NCI-H2029 treated with DMSO at 0.1 percent for 48 hours (cell line): ENCODE data around the gene DNMT3A.
A peak's percentile ranks its signal among the peaks of the same experiment; 100 is the strongest.

ENCODE experiments used
- DNase-seq: peaks from one replicate; lab custom pipeline; 2025; lab: John Stamatoyannopoulos, UW

DNMT3A gene

DNA sequence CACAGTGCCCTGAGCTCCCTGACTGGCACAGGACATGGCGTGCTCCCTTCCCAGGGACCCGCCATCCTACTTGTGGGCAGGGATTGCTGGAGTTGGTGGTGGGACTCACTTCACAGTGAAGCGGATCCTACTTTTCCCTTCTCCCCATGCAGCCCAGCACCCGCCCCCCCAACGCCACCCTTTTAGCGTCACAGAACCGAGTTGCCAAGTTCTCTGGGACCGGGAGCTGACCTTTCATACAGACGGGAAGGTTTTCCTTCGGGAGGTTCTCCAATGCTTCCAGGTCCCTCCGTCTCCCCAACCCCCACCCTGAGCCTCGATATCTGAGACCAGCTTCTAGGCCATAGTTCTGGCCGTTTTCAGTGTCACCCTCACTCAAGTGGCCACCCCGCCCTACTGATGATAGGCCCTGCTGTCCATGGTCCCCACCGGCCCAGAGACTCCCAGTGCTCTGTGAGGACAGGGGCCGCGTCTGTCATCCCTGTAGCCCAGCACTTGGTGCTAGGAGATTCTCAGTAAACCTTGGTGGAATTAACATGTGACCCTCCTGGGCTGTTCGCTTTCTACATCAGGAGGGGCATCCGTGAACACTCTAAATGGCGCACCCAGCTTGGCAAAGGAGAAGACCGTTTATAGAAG lies 1.6 kb upstream of the DNMT3A start:
- DNase-seq: no peak

DNA sequence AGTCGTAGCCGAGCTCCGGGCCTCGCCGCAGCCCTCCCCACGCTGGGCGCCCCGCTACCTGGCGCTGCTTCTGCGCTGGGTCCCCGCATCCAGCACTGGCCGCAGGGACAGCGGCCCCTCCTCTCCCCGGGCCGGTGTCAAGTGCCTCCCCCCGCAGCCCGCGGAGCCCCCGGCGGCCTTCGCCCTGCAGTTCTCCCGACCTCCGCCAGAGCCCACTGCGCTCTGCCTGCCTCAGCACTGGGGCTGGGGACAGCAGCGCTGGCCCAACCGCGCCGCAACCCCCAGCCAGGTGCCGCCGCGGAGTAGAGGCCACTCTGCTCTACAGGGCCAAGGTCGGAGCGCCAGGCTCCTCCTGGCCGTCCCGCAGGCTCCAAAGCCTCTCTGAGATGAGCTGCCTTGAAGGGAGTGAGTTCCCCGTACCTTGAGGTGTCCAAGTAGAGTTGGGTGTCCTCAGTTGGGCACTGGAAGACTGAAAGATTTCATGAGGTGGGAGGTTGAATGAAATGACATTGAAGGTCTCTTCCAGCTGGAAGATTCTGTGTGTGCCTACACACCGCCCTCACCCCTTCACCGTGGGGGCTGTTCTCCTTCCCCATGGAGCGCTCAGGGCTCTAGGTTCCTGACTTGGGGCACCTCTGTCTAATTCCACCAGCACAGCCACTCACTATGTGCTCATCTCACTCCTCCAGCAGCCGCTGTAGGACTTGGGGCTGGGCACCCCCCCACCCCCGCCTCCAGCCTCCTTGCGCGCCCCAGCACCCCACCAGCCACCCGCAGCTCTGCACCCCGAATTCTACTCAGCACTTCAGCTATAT lies 854 bp upstream of the DNMT3A start:
- DNase-seq: peak; percentile 30

DNA sequence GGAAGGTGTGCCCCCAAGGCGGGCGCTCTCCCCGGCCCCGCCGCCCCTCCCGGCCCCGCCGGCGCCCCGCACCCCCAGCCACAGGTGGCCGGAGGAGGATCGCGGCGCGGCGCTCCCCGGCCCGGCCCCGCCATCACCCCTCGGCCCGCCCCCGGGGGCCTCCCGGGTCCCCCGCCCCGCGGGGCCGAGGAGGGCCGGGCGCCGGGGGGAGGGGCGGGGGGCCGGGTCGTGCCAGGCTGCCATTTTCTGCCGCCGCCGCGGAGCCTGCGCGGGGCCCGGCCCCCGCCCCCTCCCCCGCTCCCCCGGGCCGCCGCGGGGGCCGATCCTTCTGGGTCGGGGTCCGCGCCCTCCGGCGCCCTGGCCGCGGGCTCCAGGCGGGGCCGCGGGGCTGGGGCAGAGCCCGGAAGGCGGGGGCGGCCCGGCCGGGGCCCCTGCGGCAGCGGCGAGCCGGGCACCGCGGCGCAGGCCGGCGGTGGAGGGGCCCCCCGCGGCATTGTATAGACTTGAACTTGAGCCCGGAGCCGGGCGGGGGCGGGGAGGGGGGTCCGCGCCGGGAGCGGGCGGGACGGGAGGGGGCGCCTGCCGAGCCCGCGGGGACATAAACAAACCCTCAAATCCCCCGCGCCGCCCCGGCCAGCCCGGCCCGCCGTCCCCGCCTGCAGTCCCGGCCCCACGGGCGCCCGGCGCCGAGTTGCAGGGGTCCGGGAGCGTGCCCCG lies 556 bp downstream of the DNMT3A start:
- no peak for DNase-seq

DNA sequence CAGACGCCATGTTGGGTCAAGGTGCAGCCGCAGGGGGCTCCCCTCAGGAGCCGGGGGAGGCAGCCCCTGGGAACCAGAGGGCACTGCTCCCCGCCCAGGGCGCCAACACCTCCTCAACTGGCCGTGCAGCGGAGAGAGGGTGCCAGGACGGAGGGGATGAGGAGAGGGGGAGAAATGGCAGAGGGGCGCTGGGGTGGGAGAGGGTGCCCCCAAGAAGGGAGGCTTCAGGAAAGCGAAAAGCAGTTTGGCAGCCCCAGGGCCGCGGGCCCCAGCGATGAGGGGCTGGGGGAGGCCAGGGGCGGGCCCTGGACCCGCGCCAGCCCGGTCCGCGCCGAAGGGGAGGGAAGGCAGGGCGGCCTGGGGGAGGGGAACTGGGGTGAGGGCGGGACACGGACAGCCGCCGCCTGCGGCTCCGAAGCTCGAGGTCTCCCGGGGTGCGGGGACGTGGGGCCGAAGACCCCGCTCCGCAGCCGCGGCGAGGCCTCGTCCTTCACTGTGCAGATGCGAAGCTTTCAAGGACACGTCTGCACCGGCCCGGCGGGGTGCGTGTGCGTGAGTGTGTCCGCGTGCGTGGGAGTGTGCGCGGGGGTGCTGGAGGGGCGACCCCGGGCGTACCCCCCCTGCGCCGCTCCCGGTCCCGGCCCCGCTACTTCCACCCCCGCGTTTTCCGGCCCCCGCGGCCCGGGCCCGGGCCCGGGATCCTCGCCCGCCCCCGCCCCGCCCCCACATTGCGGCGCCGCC lies 1.4 kb downstream of the DNMT3A start:
- DNase-seq: no peak

DNA sequence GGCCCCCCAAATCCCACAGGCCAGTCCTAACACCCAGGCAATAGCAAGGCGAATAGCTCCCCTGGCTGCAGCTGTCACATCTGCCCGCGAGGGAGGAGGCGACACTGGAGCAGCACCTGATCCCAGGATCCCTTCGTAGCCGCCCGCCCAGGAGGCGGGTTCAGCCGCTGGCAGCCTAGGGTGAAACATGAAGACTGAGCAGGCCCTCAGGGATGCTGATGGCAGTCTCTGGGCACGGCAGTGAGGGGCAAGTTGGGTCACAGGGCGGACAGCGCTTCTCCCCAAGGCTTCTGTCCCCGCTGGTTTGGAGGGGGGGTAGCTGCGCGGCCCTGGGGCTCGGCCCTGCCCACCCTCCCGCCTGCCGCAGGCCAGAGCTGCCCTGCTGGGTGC lies 1.9 kb downstream of the DNMT3A start:
- no peak for DNase-seq

DNA sequence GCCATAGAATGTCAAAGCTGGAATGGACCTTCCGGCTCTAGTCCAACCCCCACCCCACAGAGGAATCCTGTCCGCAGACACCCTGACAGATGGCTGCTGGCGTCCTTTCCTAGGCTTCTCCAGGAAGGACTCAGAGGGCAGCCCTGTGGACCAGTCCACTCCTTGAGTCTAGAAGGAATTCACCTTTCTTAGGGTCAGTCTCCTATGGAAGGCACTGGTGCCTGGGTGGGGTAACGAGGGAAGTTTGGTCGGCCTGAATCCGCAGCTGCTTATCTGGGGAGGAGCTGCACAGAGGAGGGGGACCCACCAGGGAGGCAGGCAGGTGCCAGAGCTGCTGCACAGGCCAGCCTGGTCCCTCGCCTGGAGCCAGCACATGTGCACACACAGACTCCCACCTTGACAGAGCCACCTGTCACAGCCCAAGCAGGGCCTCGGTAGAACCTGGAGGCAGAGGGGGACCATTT lies 2.5 kb downstream of the DNMT3A start:
- DNase-seq: no peak

DNA sequence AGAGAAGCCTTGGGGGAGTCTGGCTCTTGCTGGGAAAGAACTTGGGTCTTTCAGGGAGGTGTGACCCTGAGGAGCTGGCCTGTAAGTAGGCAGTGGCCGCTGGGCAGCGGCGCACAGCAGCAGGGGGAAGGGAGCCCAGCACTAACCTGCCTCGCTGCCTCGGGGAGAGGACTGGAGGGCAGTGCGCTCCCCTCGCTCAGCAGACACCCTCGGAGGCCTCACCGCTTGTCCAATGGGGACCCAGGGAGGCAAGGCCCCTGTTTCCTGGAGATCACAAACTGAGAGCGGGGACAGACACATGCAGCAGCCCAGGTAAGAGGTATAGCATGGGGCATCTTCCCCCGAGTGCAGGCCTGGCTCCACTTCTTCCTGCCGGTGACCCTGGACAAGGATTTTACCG lies 3.3 kb downstream of the DNMT3A start:
- no peak for DNase-seq

DNA sequence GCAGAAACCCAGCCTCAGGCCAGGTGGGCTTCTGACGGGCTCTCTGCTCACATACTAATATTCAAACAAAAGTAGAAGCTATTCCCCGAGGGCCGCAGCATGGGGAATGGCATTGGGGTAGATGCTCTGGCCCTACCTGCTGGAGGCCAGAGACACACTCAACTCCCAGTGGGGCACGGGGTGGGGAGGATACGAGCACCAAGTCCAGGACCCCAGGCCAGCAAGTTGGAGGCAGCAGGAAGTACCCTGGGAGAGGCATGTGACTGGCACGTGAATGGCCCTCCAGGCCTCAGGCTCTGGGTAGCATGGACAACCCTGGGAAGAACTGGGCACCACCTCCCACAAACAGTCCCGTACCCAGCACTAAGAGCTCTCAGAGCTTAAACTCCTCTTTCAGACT lies 3.8 kb downstream of the DNMT3A start:
- no peak for DNase-seq

DNA sequence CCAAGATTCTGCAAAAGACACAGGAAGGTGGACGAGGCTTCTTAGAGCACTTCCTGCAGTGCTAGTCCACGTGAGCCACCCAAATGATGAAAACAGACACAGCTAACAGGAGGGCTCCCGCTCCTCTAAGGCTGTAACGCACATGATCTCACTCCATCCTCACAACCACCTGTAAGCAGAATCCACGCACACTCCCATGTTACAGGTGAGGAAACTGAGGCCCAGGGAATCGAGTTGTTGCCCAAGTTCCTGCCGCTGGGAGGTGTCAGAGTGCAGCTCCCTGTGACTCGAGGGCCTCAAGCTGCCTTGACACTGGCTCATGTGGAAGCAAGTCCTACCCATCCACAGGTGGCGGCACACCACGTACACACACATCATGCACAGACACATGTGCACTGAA lies 4.4 kb downstream of the DNMT3A start:
- DNase-seq: no peak

DNA sequence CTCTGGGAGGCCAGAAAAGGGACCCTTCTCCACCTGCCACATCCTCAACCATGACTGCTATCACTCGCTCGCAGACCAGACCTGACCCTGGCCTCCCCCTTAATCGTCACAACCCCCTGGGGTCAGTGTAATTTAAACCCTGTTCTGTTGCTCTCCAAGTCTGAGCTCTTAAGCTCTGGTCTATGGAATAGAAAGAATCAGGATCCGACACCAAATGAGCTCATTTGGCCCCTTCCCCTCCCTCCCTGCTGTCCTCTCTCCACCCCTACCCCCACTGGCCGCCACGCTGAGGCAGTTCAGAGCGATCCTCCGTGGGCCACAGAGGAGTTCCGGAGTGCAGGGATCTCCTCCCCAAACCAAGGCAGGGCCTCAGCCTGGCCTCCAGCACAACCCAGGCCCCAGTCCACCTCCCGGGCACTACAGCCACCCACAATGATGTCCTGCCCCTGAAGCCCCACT lies 5.3 kb downstream of the DNMT3A start:
- DNase-seq: no peak

DNA sequence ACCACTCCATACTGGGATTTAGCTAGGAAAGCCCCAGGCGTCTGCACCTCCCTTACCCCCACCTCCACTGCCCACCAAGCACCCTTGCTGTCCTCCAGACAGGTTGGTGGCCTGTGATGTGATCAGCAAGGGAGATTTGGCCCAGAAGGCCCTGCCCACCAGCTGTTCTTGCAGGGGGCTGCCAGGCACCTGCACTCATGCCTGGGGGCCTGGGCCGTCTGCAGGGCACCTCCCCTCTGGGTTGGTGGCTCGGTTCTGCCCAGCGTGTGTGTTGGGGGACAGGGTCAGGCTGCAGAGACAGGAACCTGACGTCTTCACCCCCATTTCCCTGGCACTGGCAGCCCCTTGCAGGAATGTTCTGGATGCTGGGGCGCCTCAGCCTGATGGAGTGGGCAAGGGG lies 5.8 kb downstream of the DNMT3A start:
- no peak for DNase-seq

DNA sequence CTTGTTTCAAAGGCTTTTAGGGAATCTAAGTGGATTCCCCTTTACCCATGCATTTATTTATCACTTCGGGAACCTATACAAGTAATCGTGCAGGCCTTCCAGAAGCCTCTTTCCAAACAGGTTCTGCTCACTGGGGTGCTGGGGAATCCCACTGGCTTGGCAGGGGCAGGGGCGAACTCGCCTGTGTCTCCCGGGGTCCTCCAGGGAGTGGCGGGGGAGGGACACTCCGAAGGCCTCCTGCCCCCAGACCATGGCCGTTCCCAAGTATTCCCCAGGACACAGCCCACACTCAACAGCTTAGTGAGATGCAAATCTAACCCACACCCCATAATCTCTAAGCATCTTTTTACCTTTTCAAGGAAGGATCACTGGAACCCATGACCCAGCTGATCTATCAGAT lies 6.5 kb downstream of the DNMT3A start:
- DNase-seq: no peak

DNA sequence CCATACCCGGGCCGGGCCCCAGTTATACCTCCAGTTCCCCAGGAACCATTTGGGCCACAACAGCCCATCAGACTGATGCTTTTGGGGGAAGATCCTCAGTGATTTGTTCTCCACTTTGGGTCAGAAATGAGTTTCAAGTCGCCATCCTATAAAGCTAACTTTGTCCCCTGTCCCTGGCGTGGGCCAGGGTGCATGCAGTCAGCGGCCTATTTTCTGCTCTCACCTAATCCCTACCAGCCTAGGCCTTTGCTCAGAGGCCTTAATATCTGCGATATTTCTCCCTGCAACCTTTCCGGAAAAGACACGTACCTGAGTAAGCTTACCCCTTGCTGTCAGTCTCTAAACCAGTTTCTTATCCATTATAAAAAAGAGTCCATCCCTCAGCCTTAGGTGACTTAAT lies 7.2 kb downstream of the DNMT3A start:
- DNase-seq: no peak

DNA sequence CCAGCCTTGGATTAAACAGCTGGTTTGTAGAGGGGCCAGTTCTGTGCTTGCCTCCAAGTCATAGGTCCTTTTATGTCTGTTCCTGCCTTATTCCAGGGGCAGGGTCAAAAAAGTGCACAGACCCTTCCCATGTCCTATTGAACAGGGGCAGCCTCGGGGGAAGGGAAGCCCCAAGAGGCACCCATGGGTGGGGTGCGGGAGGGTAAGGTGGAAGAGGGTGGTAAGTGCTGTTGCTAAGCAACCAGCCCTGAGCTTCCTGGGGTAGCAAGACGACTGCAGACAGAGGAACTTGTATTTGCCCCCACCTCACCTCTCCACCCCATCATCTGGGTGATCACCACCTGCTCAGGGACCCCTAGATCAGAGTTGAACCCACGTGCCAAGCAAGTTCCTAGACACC lies 7.7 kb downstream of the DNMT3A start:
- DNase-seq: no peak

DNA sequence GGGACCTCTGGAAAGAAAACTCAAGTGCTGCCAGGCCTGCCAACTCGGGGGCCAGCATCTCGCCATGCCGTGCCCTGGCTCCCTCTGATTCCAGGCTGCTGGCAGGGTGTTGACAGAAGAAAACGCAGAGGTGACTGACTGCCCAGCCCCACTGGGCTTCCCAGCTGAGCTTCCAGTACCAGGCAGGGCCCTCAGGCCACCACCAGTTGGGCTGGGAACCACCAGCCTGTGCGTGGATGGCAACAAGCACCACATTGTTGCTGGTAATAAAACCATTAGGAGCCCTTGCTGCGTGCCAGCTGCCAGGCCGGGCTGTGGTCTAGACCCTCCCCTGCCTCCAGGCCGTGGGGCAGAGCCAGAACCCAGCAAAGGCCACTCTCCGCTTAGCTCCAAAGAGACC lies 9.2 kb downstream of the DNMT3A start:
- DNase-seq: no peak

DNA sequence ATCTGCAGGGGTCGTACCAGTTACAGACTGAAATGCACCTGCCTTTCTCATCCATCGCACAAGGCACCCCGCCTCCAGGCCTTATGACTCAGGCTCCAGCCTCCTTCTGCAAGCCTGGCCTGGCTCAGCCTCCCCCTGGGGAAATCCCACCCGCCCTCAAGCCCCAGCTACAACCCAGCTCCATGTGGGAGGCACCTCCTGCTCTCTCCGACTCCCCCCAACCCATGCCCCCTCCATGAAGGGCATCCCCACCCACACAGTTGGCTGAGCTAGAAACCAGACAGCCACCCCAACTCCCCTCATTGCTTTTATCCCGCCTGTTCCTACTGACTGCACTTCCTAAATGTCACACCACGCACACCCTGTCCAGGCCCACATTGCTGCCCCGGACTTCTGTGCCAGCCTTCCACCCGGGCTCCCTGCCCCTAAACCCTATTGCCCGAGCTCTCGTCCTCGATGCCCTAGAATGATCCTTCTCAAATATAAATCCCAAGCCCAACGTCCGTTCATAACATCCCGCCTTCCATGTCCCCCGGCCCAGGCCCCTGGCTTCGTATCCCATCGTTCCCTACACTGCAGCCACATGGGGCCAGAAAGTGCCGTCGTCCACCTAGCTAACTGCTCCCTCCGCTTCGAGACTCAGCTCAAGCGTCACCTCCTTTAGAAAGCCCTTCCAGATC lies 9.9 kb downstream of the DNMT3A start:
- DNase-seq: no peak

DNA sequence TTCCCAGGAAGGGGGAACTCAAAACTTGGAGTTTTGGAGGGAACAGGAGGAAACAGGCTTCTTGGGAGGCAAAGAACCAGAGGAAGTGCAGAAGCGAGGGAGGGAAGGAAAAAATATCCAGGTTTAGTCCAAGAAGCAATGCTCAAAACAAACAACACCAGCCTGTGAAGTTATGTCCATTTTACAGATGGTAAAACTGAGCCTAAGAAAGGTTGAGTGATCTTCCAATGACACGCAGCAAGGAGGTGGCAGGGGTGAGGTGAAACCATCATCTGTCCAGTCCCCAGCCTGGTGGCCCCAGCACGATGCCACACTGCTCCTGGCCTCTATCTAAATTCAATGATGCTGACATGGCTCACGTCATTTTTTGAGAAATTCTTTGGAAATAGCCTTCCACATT lies 10.8 kb downstream of the DNMT3A start:
- no peak for DNase-seq

DNA sequence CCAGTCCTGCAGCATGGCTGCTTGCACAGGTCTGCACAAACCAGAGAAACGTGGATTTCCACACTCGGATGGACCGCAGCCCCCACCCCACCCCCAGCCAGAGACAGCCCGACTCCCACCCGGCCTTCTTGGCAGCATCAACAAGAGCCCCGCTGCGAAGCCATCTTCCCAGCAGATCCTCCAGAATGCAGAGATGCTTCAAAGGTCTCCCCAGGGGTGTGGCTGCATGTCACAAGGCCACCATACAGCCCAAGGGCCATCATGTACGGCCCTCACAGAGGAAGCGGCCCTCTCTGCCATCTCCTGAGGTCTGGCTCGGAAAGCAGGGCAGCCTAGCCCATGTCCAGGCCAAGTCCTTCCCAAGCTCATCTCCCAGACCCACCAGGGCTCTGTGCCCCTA lies 11.5 kb downstream of the DNMT3A start:
- DNase-seq: no peak

DNA sequence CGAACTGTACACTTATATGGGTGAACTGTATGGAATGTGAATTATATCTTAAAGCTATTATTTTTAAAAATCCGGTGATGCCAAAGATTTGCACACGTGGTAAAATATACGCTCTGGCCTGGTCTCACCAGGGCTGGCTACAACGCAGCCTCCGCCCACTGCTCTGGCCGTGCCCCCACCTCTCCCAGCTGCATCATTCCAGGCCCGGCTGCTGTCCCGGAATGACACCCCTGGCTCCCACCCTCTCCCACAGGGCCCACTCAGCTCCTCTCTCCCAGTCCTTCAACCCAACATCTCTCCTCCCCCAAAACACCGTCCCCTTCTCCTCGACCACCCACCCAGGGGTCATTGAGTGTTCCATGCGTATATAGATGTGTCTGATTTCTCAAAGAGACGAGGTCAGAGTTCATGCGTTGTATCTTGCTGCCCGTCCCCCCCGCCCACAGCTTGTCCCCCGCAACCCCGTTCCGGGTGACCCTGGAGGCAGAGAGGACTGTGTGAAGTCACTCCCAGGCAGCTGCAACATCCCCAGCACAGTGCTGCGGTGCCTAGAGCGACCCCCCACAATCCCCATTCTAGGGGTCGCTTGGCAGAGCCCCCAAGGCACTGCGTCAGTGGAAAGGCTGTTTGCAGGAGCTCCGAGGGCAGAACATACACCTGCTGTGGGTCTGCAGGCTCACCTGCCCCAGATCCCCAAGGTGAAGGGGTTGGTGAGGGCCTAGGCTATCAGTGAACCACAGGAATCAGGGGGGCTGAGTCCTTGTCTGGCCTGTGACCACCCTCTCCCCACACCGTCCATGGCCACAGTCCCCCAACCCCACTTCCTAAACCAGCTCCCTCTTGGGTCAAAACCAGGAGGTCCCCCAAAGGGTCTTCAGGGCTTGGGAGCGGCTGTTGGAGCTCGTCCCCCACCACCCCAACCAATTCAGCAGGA lies 13.3 kb downstream of the DNMT3A start:
- DNase-seq: no peak

DNA sequence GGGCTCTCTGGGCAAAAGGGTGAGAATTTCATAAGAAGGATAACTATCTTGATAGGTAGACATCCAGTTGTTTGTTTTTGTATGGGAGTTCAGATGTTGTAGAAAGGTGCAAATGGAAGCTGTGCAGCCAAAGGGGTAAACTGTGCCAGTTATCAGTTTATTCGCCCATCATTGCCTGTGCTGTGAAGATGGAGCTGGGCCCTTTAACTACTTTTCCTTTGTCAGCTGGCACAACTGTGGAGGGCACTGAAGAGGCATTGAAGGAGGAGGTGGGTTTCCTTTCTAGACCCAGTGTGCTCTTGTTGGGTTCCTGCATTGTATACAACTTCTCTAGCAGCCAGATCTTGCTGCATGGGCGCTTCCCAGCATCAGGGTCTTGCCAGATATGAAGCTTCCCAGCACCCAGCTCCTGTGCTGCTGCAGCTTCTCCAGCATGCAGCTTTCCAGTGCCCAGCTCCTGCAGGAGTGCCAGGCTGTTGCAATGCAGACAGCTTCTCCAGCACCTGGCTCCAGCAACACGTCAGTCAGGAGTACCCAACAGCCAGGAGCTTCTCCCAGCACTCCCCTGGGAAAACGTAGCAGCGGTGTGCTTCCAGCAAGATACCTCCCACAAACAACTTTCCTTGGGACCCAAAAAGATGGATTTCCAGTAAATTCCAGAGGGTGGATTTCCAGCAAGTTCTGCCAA lies 15.3 kb downstream of the DNMT3A start:
- no peak for DNase-seq
